NCI-H187 treated with DMSO at 0.1 percent for 48 hours (cell line): Measurements from ENCODE around the gene ZNF578.
"Not testable (repeated sequence)": the region's sequence is repeated elsewhere in the genome, so short reads cannot be mapped to it uniquely, and the experiment has no call there.

ENCODE experiments used
- DNase-seq: peaks from one replicate; lab custom pipeline; 2025; lab: John Stamatoyannopoulos, UW

The ZNF578 gene

DNA sequence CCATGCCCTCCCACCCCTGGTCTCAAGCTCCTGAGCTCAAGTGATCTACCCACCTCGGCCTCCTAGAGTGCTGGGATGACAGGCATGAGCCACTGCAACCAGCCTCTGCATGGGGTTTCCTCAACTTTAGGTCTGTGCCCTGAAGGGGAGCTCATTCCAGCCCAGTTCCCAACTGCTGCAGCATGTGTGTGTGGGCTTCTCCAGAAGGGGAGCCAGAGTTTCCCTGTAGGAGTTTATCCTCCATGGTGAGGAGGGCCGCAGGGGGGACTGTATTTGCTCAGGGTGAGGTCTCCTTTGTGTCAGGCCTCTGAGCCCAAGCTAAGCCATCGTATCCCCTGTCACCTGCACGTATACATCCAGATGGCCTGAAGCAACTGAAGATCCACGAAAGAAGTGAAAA, 62.8 kb downstream of the ZNF578 start:
- no peak for DNase-seq

DNA sequence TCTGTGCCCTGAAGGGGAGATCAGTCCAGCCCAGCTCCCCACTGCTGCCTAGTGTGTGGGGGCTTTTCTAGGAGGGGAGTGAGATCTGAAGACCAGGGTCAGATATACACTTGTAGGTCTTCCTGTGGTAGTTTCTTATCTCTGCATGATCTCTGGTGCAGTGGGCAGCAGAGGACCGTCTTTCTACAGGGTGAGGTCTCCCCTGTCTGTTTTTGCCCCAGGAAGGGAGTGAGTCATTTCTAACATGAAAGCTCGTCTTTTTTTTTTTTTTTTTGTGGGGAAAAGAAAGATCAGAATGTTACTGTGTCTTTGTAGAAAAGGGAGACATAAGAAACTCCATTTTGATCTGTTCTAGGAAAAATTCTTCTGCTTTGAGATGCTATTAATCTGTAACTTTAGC, 65.3 kb downstream of the ZNF578 start:
- DNase-seq, result no peak

GRCh38 chr19:52519175-52519574, 65.8 kb downstream of the ZNF578 start:
- DNase-seq, result not testable (repeated sequence)

GRCh38 chr19:52520013-52520412, 66.7 kb downstream of the ZNF578 start:
- no peak for DNase-seq

GRCh38 chr19:52522551-52522950, 69.2 kb downstream of the ZNF578 start:
- DNase-seq, result no peak

DNA sequence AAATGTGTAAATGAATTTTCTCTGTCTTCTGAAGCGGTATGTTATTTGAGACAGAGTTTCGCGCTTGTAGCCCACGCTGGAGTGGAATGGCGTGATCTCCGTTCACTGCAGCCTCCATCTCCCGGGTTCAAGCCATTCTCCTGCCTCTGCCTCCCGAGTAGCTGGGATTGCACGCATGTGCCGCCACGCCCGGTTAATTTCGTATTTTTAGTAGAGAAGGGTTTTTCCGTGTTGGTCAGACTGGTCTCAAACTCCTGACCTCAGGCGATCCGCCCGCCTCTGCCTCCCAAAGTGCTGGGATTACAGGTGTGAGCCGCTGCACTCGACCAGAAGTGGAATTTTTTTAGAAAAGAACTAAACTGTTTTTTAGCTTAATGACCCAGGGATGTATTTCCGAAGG, 70.7 kb downstream of the ZNF578 start:
- no peak for DNase-seq

- DNase-seq, result peak; percentile 76
Observed at GRCh38 chr19:52527134-52527955, 74.0 kb downstream of the ZNF578 start, which contains the start of gene ZNF808. Gene ZNF808, plus strand, starts transcription at chr19:52527668. Its CDS starts 15,617 bp downstream, at chr19:52543285.

- no peak for DNase-seq
Observed at GRCh38 chr19:52527956-52528351, 74.6 kb downstream of the ZNF578 start.

- no peak for DNase-seq
Observed at GRCh38 chr19:52532480-52532879, 79.1 kb downstream of the ZNF578 start.

GRCh38 chr19:52533901-52534300, 80.5 kb downstream of the ZNF578 start:
- no peak for DNase-seq

DNA sequence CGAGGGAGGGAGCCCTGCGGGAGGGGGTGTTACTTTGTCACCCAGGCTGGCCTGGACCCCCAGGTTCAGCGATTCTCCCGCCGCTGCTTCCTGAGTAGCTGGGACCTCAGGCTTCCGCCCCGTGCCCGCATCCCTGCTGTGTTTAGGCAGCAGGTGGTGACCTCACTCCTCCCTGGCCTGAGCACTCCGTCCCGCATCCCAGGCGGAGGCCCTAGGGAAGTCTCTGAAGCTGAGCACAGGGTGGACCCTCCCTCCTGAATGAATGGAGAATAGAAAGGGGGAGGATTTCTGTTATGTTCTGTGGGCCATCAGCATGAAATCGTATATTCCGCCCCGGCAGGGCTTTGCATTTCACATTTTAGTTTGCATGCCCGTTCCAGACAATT, 82.0 kb downstream of the ZNF578 start:
- not testable (repeated sequence) for DNase-seq

- DNase-seq, result no peak
Observed at GRCh38 chr19:52535771-52536447, 82.6 kb downstream of the ZNF578 start.

DNA sequence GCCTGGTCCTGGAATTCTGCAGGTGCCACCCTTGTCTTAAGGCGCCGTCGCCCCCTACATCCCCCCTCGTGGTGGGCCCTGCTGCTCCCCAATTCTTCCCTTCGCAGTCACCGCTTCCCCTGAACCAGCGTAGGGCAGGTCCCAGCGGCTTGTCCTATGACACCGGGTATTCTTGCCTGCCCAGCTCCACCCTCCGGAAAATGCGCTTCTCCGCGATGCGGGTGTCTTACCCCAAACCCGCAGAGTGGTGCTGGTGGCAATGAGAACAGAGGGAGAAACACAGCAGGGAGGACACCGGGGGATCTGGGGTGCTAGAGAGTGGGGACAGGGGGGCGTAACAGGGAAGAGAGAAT, 83.1 kb downstream of the ZNF578 start:
- no peak for DNase-seq

DNA sequence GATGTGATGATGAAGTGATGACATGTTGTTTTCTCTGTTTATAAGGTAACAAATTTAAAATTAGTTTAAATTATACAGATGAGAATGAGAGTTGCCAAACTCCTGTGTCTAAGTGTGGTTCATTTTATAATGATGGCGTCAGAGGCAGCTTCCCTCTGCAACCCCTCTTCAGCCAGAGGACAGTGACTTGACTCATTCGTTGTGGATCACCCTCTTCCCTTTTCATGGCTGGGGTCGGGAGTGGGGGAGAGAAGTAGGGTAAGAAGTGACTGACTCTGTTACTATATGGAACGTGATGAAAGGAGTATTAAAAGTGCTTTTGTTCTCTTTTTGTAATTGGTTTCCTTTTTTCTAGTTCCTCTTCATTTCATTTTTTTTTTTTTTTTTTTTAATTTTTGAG, 85.5 kb downstream of the ZNF578 start:
- not testable (repeated sequence) for DNase-seq

DNA sequence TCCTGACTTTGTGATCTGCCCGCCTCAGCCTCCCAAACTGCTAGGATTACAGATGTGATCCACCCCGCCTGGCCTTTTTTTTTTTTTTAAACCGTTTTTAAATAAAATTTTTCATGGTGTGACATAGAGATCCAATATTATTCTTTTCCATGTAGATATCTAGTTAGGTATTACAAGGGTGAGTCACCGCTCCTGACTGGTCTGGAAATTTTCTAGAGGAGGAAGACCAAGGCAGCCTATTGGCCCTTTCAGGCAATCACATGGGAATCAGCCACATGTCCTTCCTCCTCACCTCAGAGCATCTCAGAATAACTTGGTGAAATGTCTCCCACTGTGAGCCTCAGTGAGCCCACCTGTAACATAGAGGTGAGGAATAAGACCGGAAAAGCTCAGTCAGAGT, 87.8 kb downstream of the ZNF578 start:
- DNase-seq, result not testable (repeated sequence)

DNA sequence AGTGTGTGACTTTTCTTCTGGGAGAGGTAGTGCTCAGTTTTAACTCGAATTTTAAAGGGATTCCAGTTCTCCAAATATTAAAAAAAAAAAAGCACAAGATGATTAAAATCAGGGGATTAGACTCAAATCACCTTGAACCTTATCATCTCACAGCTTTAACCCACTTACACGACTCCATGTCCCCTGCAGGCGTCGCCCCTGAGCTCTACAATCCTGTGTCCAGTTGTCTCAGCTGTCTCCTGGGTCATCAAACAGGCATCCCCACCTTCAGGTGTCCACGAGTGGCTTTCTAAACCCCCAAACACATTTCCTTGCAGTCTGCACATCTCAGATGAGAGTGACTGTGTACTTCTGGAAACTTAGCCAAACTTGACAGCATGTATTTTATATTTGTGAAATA, 88.3 kb downstream of the ZNF578 start:
- no peak for DNase-seq

DNA sequence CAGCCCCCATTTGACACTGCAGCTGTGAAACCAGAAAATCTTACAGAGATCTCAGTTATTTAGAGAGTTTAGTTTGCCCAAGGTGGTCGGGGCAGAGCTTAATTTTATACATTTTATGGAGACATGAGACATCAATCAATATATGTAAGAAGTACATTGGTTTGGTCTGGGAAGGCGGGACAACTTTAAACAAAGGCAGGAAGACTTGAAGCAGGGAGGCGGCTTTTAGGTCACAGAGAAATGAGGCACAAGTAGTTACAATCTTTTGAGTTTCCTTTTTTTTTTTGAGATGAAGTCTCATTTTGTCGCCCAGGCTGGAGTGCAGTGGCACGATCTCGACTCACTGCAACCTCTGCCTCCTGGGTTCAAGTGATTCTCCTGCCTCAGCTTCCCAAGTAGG, 89.2 kb downstream of the ZNF578 start:
- DNase-seq, result not testable (repeated sequence)

DNA sequence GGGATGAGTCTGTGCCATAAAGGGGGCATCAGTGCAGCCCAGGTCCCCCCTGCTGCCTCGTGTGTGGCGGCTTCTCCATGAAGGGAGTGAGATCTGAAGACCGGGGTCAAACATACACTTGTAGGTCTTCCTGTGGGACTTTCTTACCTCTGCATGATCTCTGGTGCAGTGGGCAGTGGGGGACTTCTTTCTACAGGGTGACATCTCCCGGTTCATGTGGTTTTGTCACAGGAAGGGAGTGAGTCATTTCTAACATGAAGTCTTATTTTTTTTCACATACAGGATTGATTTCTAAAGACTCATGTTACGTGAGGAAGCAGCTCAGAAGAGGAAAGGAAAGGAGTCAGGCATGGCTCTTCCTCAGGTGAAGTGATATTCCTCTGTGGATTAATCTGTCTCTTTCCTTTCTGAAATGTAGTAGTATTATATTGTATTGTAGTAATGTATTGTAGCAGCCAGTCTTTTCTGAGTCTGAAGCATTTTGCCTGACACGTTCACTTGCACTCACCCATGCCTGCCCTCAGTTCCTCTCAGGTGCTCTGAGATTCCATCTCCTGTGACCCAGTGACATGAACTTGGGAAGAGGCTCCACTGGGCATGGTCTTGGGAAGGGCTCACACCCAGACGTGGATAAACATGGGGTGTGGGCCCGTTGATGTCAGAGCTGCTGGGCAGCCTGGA, 89.8 kb downstream of the ZNF578 start:
- no peak for DNase-seq

- no peak for DNase-seq
Observed at GRCh38 chr19:52554216-52554971, 101.0 kb downstream of the ZNF578 start.

- no peak for DNase-seq
Observed at GRCh38 chr19:52557231-52557995, 104.1 kb downstream of the ZNF578 start.

DNA sequence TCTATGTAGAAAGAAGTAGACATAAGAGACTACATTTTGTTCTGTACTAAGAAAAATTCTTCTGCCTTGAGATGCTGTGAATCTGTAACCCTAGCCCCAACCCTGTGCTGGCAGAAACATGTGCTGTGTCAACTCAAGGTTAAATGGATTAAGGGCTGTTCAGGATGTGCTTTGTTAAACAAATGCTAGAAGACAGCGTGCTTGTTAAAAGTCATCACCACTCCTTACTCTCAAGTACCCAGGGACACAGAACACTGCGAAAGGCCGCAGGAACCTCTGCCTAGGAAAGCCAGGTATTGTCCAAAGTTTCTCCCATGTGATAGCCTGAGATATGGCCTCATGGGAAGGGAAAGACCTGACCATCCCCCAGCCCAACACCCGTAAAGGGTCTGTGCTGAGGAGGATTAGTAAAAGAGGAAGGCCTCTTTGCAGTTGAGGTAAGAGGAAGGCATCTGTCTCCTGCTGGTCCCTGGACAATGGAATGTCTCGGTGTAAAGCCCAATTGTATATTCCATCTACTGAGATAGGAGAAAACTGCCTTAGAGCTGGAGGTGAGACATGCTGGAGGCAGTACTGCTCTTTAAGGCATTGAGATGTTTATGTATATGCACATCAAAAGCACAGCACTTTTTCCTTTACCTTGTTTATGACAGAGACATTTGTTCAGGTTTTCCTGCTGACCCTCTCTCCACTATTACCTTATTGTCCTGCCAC, 105.5 kb downstream of the ZNF578 start:
- DNase-seq, result not testable (repeated sequence)
